Glutamatergic neuron (in vitro differentiated cells): ENCODE results near the gene YEATS2. TPM values are rescaled to one million over a fixed set of nuclear protein-coding genes. Genes with fewer than 3 reads are reported as not detected.
A peak's percentile ranks its signal among the peaks of the same experiment; 100 is the strongest.

Experiments
- DNase-seq: peaks from one replicate; pipeline ENCODE4 v3.0.0; 2022
- H3K27ac Mint-ChIP-seq: one replicate; pipeline ENCODE4 v1.8.0; 2020; ENCODE audit warnings: mild to moderate bottlenecking, mixed read lengths, inconsistent platforms; ENCODE audit not compliant: unreplicated experiment
- H3K27me3 Mint-ChIP-seq: one replicate; pipeline ENCODE4 v1.8.0; 2020; ENCODE audit warnings: mild to moderate bottlenecking, moderate library complexity, mixed read lengths, inconsistent platforms; ENCODE audit not compliant: unreplicated experiment
- H3K36me3 Mint-ChIP-seq: one replicate; pipeline ENCODE4 v1.8.0; 2020; ENCODE audit warnings: mild to moderate bottlenecking, mixed read lengths, inconsistent platforms; ENCODE audit not compliant: unreplicated experiment
- H3K4me1 Mint-ChIP-seq: one replicate; pipeline ENCODE4 v1.8.0; 2020; ENCODE audit warnings: mild to moderate bottlenecking, low read depth, mixed read lengths, inconsistent platforms; ENCODE audit not compliant: unreplicated experiment
- H3K4me3 Mint-ChIP-seq: one replicate; pipeline ENCODE4 v1.8.0; 2020; ENCODE audit warnings: mild to moderate bottlenecking, mixed read lengths, inconsistent platforms; ENCODE audit not compliant: unreplicated experiment
- H3K9me3 Mint-ChIP-seq: one replicate; pipeline ENCODE4 v1.8.0; 2020; ENCODE audit warnings: mild to moderate bottlenecking, moderate library complexity, mixed read lengths, inconsistent platforms; ENCODE audit not compliant: unreplicated experiment
- CTCF ChIP-seq: fragments of 200-600 bp; sonication (generic); IDR thresholded peaks from one replicate; pipeline ENCODE4 v1.5.0; 2021; ENCODE audit not compliant: partially characterized antibody, unreplicated experiment
- total RNA-seq: library from RNA; stranded (reverse); fragmentation: NEBNext Ultra II Directional; extraction: Animal tissue kit (Norgen Biotek cat#: 25700); gene quantifications from one replicate; pipeline ENCODE4 v1.2.1, GENCODE V29; 2021; ENCODE audit not compliant: unreplicated experiment

Gene YEATS2
- total RNA-seq, 1 donor from 2014 or later, result 56.1 TPM

- H3K4me1 Mint-ChIP-seq, result no peaks in the 10 kb centered on the region
- no peak for TF ChIP-seq CTCF
- no peaks in the 10 kb centered on the region for H3K27me3 Mint-ChIP-seq
- H3K4me3 Mint-ChIP-seq, result no peak overlapping the region
- DNase-seq, result no peak
- no peak overlapping the region for H3K27ac Mint-ChIP-seq
- H3K9me3 Mint-ChIP-seq, result peaks cover 1% of the 10 kb centered on the region
- no peaks in the 10 kb centered on the region for H3K36me3 Mint-ChIP-seq
These were observed 68.5 kb downstream of the YEATS2 start for GRCh38 chr3:183766107-183766506.

- no peaks in the 10 kb centered on the region for H3K4me1 Mint-ChIP-seq
- H3K27ac Mint-ChIP-seq, result no peak overlapping the region
- H3K27me3 Mint-ChIP-seq, result no peaks in the 10 kb centered on the region
- no peaks in the 10 kb centered on the region for H3K36me3 Mint-ChIP-seq
- DNase-seq, result peak; percentile 81
- TF ChIP-seq CTCF, result peak; percentile 74
- no peak overlapping the region for H3K4me3 Mint-ChIP-seq
- peaks cover 1% of the 10 kb centered on the region for H3K9me3 Mint-ChIP-seq
These were observed 69.4 kb downstream of the YEATS2 start for GRCh38 chr3:183766745-183767606.

- Mint-ChIP-seq H3K4me3 (no peak overlapping the region), H3K27ac (no peak overlapping the region), H3K9me3 (peaks cover 1% of the 10 kb centered on the region), H3K36me3 (no peaks in the 10 kb centered on the region), H3K27me3 (peaks cover 1% of the 10 kb centered on the region), H3K4me1 (no peaks in the 10 kb centered on the region)
- TF ChIP-seq CTCF, result no peak
- no peak for DNase-seq
These were observed 70.5 kb downstream of the YEATS2 start for GRCh38 chr3:183768114-183768513.

DNA sequence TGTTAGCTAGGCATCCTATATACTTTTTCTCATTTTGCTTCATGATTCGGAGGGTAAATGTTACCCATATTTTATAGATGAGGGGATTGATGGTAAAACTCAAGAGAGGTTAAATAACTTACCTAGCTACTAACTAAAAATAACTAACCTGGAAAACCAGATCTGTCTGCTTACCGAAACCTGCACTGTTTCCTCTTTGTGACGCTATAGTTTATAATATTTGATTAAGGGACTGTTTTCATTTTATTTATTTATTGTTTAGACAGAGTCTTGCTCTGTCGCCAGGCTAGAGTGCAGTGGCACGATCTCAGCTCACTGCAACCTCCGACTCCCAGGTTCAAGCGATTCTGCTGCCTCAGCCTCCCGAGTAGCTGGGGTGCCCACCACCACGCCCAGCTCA, 71.9 kb downstream of the YEATS2 start:
- no peaks in the 10 kb centered on the region for H3K4me1 Mint-ChIP-seq
- DNase-seq, result no peak
- H3K4me3 Mint-ChIP-seq, result no peak overlapping the region
- H3K36me3 Mint-ChIP-seq, result peaks cover 7% of the 10 kb centered on the region
- H3K27me3 Mint-ChIP-seq, result peaks cover 1% of the 10 kb centered on the region
- TF ChIP-seq CTCF, result no peak
- H3K9me3 Mint-ChIP-seq, result peaks cover 4% of the 10 kb centered on the region
- H3K27ac Mint-ChIP-seq, result no peak overlapping the region

GRCh38 chr3:183774631-183775030, 77.0 kb downstream of the YEATS2 start:
- no peak for DNase-seq
- no peaks in the 10 kb centered on the region for H3K4me1 Mint-ChIP-seq
- peaks cover 7% of the 10 kb centered on the region for H3K36me3 Mint-ChIP-seq
- no peak overlapping the region for H3K4me3 Mint-ChIP-seq
- H3K27ac Mint-ChIP-seq, result no peak overlapping the region
- peaks cover 5% of the 10 kb centered on the region for H3K9me3 Mint-ChIP-seq
- peaks cover 1% of the 10 kb centered on the region for H3K27me3 Mint-ChIP-seq
- TF ChIP-seq CTCF, result no peak
